Measurements from ENCODE around the gene ARHGAP26.

ARHGAP26 gene

DNA sequence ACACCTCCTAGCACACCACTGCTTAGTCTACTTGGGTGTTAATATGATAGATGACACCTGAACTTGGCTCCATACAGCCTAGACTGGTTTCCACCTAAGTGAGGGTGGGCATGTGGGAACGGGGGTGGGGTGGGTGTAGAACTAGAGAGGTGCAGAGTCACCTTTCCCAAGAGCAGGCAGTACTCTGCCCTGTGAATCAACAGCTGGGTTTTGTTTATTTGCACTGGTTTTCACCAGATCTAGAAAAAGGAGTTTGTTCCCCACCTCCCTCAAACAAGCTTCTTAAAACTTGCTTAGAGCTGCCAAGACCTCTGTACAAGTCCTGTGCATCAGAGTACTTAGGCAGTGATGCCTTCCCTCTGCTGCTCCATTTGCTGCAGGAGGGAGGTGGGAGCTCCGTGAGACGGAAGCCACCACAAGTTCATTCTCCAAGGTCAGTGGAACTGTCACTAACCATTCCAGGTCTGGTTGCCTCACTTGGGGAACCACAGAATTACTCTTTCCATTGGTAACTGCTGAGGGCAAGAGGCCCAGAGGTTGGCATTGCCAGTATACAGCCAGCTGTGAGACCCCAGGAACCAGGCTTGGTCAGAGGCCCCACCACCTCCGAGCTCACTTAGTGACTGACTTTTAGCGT is 469.8 kb downstream of the ARHGAP26 start:
- no peak for DNase-seq (ENCODE audit: low read depth in 2 of 2)

- no peak for DNase-seq (ENCODE audit: low read depth in 2 of 2)
Measured at GRCh38 chr5:143241892-143242291, 471.7 kb downstream of the ARHGAP26 start.

DNA sequence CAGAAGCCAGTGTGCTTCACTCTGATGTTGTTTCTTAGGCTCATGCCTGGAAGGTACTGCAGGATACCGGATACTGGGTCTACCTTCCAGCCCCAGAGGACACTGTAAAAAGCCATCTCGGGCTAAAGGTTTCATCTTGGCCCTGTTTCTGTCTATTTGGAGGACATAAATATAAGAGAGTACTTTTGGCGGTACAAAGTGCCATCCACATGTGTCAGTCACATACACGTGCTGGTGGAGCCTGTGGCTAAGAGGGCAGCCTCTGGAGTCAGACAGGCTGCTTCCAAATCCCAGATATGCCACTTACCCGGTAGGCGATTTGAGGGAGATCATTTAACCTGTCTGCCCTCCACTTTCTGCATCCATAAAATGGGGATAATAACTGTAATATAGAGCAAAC is 472.9 kb downstream of the ARHGAP26 start:
- DNase-seq (ENCODE audit: low read depth in 2 of 2): no peak

DNA sequence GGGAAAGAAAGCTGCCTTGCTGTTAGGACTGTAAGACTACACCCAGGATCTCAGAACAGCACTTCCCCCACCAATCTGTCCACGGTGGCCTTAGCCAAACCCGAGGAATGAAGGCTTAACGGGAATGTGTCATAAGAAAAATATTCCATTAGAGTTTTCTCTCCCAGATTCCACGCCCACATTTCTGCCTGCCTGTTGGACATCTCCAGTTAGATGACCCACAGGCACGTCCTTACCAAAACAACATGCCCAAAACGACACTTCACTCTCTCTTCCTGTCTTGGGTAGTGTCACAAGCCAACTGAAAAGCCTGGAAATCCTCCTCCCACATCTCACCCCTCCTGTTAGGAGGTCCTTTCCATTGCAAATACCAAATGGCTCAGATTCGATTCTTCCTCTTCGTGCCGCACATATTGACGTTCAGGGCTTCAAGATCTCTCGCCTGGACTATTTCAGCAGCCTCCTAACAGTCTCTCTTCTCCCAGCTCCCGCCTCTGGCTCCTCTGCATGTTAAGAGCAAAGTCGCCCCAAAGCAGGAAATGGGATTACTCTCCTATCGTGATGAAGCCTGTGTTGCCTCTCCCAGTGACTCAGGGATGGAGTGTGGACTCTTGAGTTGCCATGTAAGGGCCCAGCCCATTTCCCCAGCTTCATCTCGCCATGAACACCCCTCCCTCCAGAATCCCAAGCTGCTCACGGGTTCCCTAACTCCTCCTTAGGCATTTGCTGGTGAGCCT is 474.0 kb downstream of the ARHGAP26 start:
- DNase-seq (ENCODE audit: low read depth in 2 of 2): no peak

- no peak for DNase-seq (ENCODE audit: low read depth in 2 of 2)
Measured at GRCh38 chr5:143244990-143245389, 474.8 kb downstream of the ARHGAP26 start.

GRCh38 chr5:143245929-143246561 is 475.9 kb downstream of the ARHGAP26 start:
- DNase-seq (ENCODE audit: low read depth in 2 of 2): no peak

DNA sequence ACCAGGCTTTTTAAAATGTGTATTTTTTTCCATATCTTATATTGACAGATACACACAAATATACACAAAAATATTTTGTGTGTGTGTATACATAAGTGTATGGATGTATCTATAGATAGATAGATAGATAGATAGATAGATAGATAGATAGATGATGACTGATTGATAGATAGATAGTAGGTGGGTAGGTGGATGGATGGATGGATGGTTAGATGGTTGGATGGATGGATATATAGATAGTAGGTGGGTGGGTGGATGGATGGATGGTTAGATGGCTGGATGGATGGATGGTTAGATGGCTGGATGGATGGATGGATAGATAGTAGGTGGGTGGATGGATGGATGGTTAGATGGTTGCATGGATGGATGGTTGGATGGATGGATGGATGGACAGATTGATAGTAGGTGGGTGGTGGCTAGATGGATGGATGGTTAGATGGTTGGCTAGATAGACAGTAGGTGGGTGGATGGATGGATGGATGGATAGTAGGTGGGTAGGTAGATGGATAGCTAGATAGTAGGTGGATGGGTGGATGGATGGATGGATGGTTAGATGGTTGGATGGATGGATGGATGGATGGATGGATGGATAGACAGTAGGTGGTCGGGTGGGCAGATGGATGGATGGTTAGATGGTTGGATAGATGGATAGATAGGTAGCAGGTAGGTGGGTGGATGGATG is 477.1 kb downstream of the ARHGAP26 start:
- no peak for DNase-seq (ENCODE audit: low read depth in 2 of 2)

- no peak for DNase-seq (ENCODE audit: low read depth in 2 of 2)
Measured at GRCh38 chr5:143248391-143248790, 478.2 kb downstream of the ARHGAP26 start.

DNA sequence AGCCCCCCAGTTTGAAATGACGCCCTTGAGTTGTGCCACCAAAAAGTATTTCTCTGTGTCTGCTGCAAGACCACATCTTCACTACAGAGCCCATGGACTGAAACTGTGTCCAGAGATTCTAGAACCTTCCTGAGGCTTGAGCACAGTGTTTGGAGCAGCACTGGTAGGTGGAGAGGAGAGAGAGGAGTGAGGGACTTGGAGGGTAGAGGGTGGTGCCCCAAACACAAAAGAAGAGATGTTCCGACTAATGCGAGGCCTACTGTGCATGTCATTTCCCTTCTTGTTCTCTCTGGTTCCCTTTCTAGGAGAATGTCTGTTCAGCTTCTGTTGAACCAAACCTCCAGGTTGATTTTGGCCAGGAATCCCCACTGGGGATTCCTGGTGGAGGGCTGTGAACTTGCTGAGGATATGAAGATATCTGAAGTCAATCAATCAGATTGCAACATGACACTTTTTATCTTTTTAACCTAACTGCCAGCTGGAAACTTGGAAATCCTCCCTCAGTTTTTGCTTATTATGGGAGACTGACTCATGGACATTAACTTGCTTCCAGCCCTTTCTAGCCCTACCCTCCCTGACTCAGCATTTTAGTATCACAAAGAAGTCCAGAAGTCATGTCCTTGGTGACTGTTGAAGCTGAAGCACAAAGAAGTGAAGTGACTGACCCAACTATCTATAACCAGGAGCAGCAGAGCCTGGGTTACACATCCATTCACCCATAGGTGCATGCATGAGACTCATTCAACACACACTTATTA is 478.8 kb downstream of the ARHGAP26 start:
- no peak for DNase-seq (ENCODE audit: low read depth in 2 of 2)

GRCh38 chr5:143249851-143250250 is 479.7 kb downstream of the ARHGAP26 start:
- DNase-seq (ENCODE audit: low read depth in 2 of 2): no peak

GRCh38 chr5:143251190-143251589 is 481.0 kb downstream of the ARHGAP26 start:
- no peak for DNase-seq (ENCODE audit: low read depth in 2 of 2)

DNA sequence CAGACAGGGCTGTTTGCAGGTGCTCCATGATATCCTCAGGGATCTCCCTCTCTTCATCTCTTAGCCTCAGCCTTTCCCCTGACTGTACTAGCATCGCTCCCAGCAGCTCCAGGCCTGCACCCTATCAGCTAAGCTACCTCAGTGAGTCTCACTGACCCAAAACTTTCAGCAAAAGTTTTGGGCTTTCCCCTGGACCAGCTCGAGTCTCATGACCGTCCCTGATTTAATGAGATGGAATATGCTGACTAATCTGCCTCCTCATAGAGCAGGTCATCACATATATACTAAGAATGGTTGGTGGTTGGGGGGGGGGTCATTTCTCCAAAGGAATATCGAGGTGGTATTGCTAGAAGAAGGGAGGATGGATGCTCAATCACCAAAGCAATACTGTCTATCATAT is 481.8 kb downstream of the ARHGAP26 start:
- DNase-seq (ENCODE audit: low read depth in 2 of 2): no peak

GRCh38 chr5:143254819-143255218 is 484.6 kb downstream of the ARHGAP26 start:
- no peak for DNase-seq (ENCODE audit: low read depth in 2 of 2)

GRCh38 chr5:143258559-143259253 is 488.5 kb downstream of the ARHGAP26 start:
- no peak for DNase-seq (ENCODE audit: low read depth in 2 of 2)

DNA sequence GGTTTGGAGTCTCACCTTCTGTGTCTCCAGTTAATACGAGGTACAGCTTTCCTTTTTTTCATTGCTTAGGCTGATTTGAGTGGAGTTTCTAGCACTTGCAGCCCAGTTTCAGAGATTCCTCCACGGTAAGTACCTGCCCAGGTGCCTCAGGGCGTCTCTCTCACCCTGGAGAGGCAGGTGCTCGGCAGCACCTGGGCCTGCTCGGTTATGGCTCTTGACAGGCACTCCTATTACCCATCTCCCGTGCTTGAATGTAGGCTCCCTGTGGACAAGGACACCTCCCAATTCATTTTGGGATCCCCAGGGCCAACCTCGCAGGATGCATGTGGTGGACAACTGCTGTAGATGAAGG is 489.1 kb downstream of the ARHGAP26 start:
- DNase-seq (ENCODE audit: low read depth in 2 of 2): no peak

DNA sequence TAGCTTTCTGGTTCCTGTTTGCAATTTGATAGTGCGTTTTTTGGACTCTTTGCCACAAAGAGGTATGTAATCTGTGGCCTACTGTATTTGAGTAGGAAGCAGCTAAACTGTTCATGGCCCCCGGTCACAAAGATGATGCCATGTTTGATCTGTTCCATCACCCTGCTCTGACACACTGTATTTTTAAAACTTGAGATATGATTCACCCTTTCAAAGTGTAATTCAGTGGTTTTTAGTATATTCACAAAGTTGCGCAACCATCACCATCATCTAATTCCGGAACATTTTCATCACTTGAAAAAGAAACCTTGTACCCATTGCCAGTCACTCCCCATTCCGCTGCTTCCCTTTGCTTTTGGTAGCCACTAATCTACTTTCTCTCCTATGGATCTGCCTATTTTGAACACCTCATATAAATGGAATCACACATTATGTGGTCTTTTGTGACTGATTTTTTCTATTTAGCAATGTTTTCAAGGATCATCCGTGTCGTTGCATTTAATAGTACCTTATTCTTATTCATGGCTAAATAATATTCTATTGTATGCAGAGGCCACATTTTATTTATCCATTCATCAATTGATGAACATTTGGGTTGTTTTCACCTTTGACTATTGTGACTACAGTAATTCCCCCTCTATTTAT is 491.7 kb downstream of the ARHGAP26 start:
- DNase-seq (ENCODE audit: low read depth in 2 of 2): no peak

- no peak for DNase-seq (ENCODE audit: low read depth in 2 of 2)
Measured at GRCh38 chr5:143262393-143263174, 492.4 kb downstream of the ARHGAP26 start.

DNA sequence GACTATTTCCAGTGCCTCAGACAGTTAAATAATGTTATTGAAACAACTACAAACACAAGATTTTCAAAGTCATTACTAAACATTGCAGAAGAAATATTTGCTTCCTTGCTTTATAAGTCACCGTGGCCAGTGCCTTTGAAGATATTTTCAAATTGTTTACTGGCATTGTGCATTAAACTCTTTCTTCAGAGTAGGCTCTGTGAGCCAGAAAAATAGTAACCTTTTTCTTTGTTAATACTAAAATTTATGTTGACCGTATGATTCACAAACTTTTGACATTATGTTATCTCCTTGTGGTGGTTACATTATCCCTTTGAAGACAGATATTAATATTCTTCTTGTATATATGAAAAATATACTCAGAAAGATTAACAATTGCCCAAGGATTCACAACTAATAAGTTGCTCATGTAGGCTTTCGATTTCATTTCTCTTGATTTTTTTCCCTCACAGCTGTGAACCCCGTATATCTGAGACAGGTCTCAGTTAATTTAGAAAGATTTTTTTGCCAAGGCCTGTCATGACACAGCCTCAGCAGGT is 493.2 kb downstream of the ARHGAP26 start:
- DNase-seq (ENCODE audit: low read depth in 2 of 2): no peak

- no peak for DNase-seq (ENCODE audit: low read depth in 2 of 2)
Measured at GRCh38 chr5:143265995-143266394, 495.8 kb downstream of the ARHGAP26 start.

DNA sequence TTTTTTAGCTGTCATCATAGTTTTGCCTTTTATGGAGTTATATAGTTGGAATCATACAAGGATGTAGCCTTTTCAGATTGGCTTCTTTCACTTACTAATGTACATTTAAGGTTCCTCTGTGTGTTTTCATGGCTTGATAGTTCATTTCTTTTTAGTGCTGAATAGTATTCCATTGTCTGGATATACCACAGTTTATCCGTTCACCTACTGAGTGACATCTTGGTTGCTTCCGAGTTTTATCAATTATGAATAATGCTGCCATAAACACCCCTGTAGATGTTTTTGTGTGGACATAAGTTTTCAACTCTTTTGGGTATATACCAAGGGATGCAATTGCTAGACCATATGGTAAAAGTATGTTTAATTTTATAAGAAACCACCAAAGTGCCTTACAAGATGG is 497.0 kb downstream of the ARHGAP26 start:
- no peak for DNase-seq (ENCODE audit: low read depth in 2 of 2)

Data from stimulated activated CD8-positive, alpha-beta memory T cell treated with anti-CD3 and anti-CD28 coated beads, Interleukin-15, amount 100 ng/mL, for 4 hours (primary cell).